ENCODE data around the gene NFATC1.

DNA sequence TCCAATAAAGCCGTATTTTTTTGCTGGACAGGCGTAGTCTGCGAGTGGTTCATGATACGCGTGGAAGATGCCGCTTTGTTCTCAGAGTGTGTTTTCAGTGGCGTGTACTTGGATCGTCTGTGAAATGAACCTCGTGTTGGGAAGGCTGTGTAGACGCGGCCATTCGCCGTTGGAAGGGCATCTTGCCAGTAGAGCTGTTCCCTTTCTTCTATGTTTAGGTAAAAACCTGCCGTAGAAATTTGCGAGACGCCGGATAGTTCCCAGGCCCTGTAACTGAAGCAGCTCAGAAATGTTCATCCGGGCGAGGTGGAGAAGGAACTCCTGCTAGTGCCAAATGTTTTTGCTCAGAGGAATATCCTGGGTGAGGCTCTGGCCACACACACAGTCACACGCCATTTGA is 133.6 kb downstream of the NFATC1 start:
- TF ChIP-seq, protein P1, sequence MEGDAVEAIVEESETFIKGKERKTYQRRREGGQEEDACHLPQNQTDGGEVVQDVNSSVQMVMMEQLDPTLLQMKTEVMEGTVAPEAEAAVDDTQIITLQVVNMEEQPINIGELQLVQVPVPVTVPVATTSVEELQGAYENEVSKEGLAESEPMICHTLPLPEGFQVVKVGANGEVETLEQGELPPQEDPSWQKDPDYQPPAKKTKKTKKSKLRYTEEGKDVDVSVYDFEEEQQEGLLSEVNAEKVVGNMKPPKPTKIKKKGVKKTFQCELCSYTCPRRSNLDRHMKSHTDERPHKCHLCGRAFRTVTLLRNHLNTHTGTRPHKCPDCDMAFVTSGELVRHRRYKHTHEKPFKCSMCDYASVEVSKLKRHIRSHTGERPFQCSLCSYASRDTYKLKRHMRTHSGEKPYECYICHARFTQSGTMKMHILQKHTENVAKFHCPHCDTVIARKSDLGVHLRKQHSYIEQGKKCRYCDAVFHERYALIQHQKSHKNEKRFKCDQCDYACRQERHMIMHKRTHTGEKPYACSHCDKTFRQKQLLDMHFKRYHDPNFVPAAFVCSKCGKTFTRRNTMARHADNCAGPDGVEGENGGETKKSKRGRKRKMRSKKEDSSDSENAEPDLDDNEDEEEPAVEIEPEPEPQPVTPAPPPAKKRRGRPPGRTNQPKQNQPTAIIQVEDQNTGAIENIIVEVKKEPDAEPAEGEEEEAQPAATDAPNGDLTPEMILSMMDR (IDR thresholded peaks at IDR 0.05): no peak
- no peak for TF ChIP-seq EP300 (IDR thresholded peaks at IDR 0.05)
